Common myeloid progenitor, CD34-positive (primary cell): ENCODE results near the gene MRPL43.

Experiments used
- CTCF ChIA-PET: fragments of 350-600 bp; sonication (Branson Sonifier 250); formaldehyde crosslinking; loops from one replicate; lab custom pipeline; 2021; ENCODE audit warnings: antibody characterized with exemption; lab: Charles Lee
- POLR2A ChIA-PET: fragments of 350-600 bp; sonication (Branson Sonifier 250); formaldehyde crosslinking; loops from one replicate; lab custom pipeline; 2021; ENCODE audit warnings: antibody characterized with exemption; lab: Charles Lee
- DNase-seq, 3 donors: peaks; one replicate each; pipeline versions ENCODE4 v3.0.0 to v3.0.0-alpha.2; 2013
- H3K27ac ChIP-seq, 2 experiments: 1 replicate in 1 of 2; 2 replicates in 1 of 2; pipeline ENCODE4 v1.7.0; 2013; ENCODE audit warnings: inconsistent platforms in 2 of 2, low read length in 2 of 2, mild to moderate bottlenecking in 2 of 2, low read depth in 1 of 2, moderate library complexity in 1 of 2; ENCODE audit not compliant: severe bottlenecking in 2 of 2, insufficient read depth in 1 of 2, poor library complexity in 1 of 2
- H3K27me3 ChIP-seq, 5 experiments: replicated peaks in 2 of 5; 1 replicate in 3 of 5; 2 replicates in 2 of 5; pipeline versions ENCODE4 v1.6.1 to v1.7.0; 2013; ENCODE audit warnings: low read length in 4 of 5, mild to moderate bottlenecking in 2 of 5, moderate library complexity in 2 of 5, inconsistent platforms in 1 of 5; ENCODE audit not compliant: insufficient read depth in 5 of 5, control insufficient read depth in 4 of 5
- H3K36me3 ChIP-seq, 4 experiments: 1 replicate in 2 of 4; 2 replicates in 2 of 4; pipeline versions ENCODE4 v1.6.1 to v1.7.0; 2013; ENCODE audit warnings: low read length in 3 of 4, control low read depth in 1 of 4, mild to moderate bottlenecking in 1 of 4; ENCODE audit not compliant: control insufficient read depth in 4 of 4, insufficient read depth in 4 of 4
- H3K4me1 ChIP-seq, 4 experiments: 1 replicate in 3 of 4; 2 replicates in 1 of 4; pipeline versions ENCODE4 v1.6.1 to v1.7.1; 2013; ENCODE audit warnings: low read length in 3 of 4, mild to moderate bottlenecking in 3 of 4, control low read depth in 1 of 4, inconsistent platforms in 1 of 4, moderate library complexity in 1 of 4; ENCODE audit not compliant: control insufficient read depth in 4 of 4, insufficient read depth in 4 of 4; ENCODE audit errors: control extremely low read depth in 1 of 4
- H3K4me3 ChIP-seq, 7 experiments: 1 replicate in 4 of 7; 2 replicates in 3 of 7; pipeline versions ENCODE4 v1.5.1 to v1.7.0; 2013; ENCODE audit warnings: mild to moderate bottlenecking in 7 of 7, low read length in 6 of 7, moderate library complexity in 6 of 7, inconsistent platforms in 2 of 7, low read depth in 2 of 7, control low read depth in 1 of 7; ENCODE audit not compliant: insufficient read depth in 4 of 7, control insufficient read depth in 1 of 7; ENCODE audit errors: extremely low read depth in 1 of 7
- H3K9me3 ChIP-seq, 5 experiments: 1 replicate in 4 of 5; 2 replicates in 1 of 5; pipeline versions ENCODE4 v1.6.1 to v1.7.1; 2013; ENCODE audit warnings: low read length in 4 of 5, mild to moderate bottlenecking in 2 of 5, inconsistent platforms in 1 of 5, low read depth in 1 of 5, moderate library complexity in 1 of 5; ENCODE audit not compliant: control insufficient read depth in 4 of 5, insufficient read depth in 2 of 5; ENCODE audit errors: control extremely low read depth in 1 of 5
- WGBS: methylation state at CpG from one replicate; pipeline ENCODE4 v1.1.5; 2013; ENCODE audit not compliant: insufficient coverage; 5-methylcytosine and 5-hydroxymethylcytosine counted together

Gene MRPL43

GRCh38 chr10:100968062-100968736 is 19.1 kb downstream of the MRPL43 start:
- CTCF ChIA-PET: interaction anchor here (0.7 to 9.1 kb wide), 15 partner anchors 8 to 133 kb away, joined by 3 to 82 read pairs (median 5); partner anchors contain the start of genes MRPL43 and TWNK
- H3K27me3 ChIP-seq: peaks cover 0 to 4% (median 2%) of the 10 kb centered on the region in 5 experiments

GRCh38 chr10:100967332-100967731 is 20.0 kb downstream of the MRPL43 start:
- POLR2A ChIA-PET: interaction anchor here (0.6 to 0.7 kb wide), 2 partner anchors 442 to 467 kb away, joined by 3 to 5 read pairs; no protein-coding TSS in a partner anchor
- no peak overlapping the region for H3K27ac ChIP-seq

More at GRCh38 chr10:100968062-100968736, 19.1 kb downstream of the MRPL43 start:
- Histone ChIP-seq H3K27ac (no peak overlapping the region), H3K9me3 (no peaks in the 10 kb centered on the region), H3K4me3 (no peak overlapping the region), H3K4me1 (peaks cover 0 to 19% (median 13%) of the 10 kb centered on the region in 4 experiments), H3K36me3 (peaks cover 2 to 29% (median 8%) of the 10 kb centered on the region in 4 experiments)
- POLR2A ChIA-PET: interaction anchor here (0.6 kb wide), 1 partner anchor 443 kb away, joined by 5 read pairs; no protein-coding TSS in a partner anchor
- WGBS: 100% methylated on average over 1 of the region's 2 CpGs
- DNase-seq: no peak

GRCh38 chr10:100966887-100967286 is 20.4 kb downstream of the MRPL43 start:
- CTCF ChIA-PET: interaction anchor here (0.8 to 9.1 kb wide), 9 partner anchors 9 to 50 kb away, joined by 3 to 82 read pairs (median 5); partner anchors contain the start of genes MRPL43 and TWNK
- no peak overlapping the region for H3K4me3 ChIP-seq

More at GRCh38 chr10:100967332-100967731, 20.0 kb downstream of the MRPL43 start:
- Histone ChIP-seq H3K36me3 (peaks cover 2 to 38% (median 10%) of the 10 kb centered on the region in 4 experiments), H3K9me3 (no peaks in the 10 kb centered on the region), H3K4me1 (peaks cover 0 to 19% (median 13%) of the 10 kb centered on the region in 4 experiments), H3K27me3 (peaks cover 0 to 4% (median 2%) of the 10 kb centered on the region in 5 experiments), H3K4me3 (no peak overlapping the region)
- WGBS: 88% methylated on average over 2 of the region's 2 CpGs
- CTCF ChIA-PET: interaction anchor here (1.4 to 9.1 kb wide), 7 partner anchors 9 to 50 kb away, joined by 3 to 82 read pairs (median 5); partner anchors contain the start of genes MRPL43 and TWNK
- DNase-seq: no peak

GRCh38 chr10:100965820-100966219 is 21.5 kb downstream of the MRPL43 start:
- Histone ChIP-seq H3K4me3 (no peak overlapping the region), H3K4me1 (peaks cover 0 to 19% (median 13%) of the 10 kb centered on the region in 4 experiments), H3K9me3 (no peaks in the 10 kb centered on the region), H3K27ac (no peak overlapping the region), H3K36me3 (peaks cover 2 to 46% (median 14%) of the 10 kb centered on the region in 4 experiments), H3K27me3 (peaks cover 0 to 4% (median under 1%) of the 10 kb centered on the region in 5 experiments)
- 94% methylated on average over 5 of the region's 5 CpGs for WGBS
- POLR2A ChIA-PET: interaction anchor here (0.6 kb wide), 1 partner anchor 17 kb away, joined by 3 read pairs; no protein-coding TSS in a partner anchor
- DNase-seq: no peak
- CTCF ChIA-PET: interaction anchor here (0.6 to 9.1 kb wide), 11 partner anchors 11 to 249 kb away, joined by 3 to 82 read pairs (median 4); partner anchors contain the start of genes MRPL43 and TWNK

More at GRCh38 chr10:100966887-100967286, 20.4 kb downstream of the MRPL43 start:
- Histone ChIP-seq H3K36me3 (peaks cover 2 to 41% (median 12%) of the 10 kb centered on the region in 4 experiments), H3K4me1 (peaks cover 0 to 19% (median 13%) of the 10 kb centered on the region in 4 experiments), H3K27me3 (peaks cover 0 to 4% (median 2%) of the 10 kb centered on the region in 5 experiments), H3K27ac (no peak overlapping the region), H3K9me3 (no peaks in the 10 kb centered on the region)
- DNase-seq: no peak
- POLR2A ChIA-PET: interaction anchor here (0.7 kb wide), 1 partner anchor 467 kb away, joined by 3 read pairs; no protein-coding TSS in a partner anchor
- no CpG with 5 or more reads among the region's 2 CpGs for WGBS

- Histone ChIP-seq H3K9me3 (no peaks in the 10 kb centered on the region), H3K36me3 (peaks cover 7 to 51% (median 26%) of the 10 kb centered on the region in 4 experiments), H3K27me3 (no peaks in the 10 kb centered on the region), H3K27ac (no peak overlapping the region), H3K4me1 (peaks cover 0 to 11% (median 3%) of the 10 kb centered on the region in 4 experiments), H3K4me3 (no peak overlapping the region)
- DNase-seq: no peak
- WGBS: 100% methylated on average over 1 of the region's 1 CpG
- POLR2A ChIA-PET: no interaction called here
- CTCF ChIA-PET: interaction anchor here (9.1 kb wide), 1 partner anchor 53 kb away, joined by 82 read pairs; no protein-coding TSS in a partner anchor
Measured at GRCh38 chr10:100963826-100964225, 23.5 kb downstream of the MRPL43 start.

- CTCF ChIA-PET: interaction anchor here (0.6 to 9.1 kb wide), 2 partner anchors 54 to 964 kb away, joined by 3 to 82 read pairs; no protein-coding TSS in a partner anchor
- H3K9me3 ChIP-seq: no peaks in the 10 kb centered on the region
- H3K27ac ChIP-seq: no peak overlapping the region
- H3K27me3 ChIP-seq: no peaks in the 10 kb centered on the region
- POLR2A ChIA-PET: no interaction called here
- 100% methylated on average over 1 of the region's 4 CpGs for WGBS
- H3K4me3 ChIP-seq: no peak overlapping the region
- H3K36me3 ChIP-seq: peaks cover 9 to 62% (median 35%) of the 10 kb centered on the region in 4 experiments
- no peak for DNase-seq
- H3K4me1 ChIP-seq: peaks cover 0 to 4% (median 0%) of the 10 kb centered on the region in 4 experiments
Measured at GRCh38 chr10:100962351-100963080, 24.8 kb downstream of the MRPL43 start.
